Left lung (tissue), 10 donors: Measurements from ENCODE around the gene KRTAP10-1. TPM values are rescaled to one million over a fixed set of nuclear protein-coding genes. Genes with fewer than 3 reads are reported as not detected.
A peak's percentile ranks its signal among the peaks of the same experiment; 100 is the strongest.
"Not testable (repeated sequence)": the region's sequence is repeated elsewhere in the genome, so short reads cannot be mapped to it uniquely, and the experiment has no call there.

Experiments
- ATAC-seq: fragments of 200-7000 bp; cut with Tn5 transposase; one replicate; pipeline ENCODE4 v1.9.1; 2020; ENCODE audit warnings: moderate library complexity
- DNase-seq, 4 donors: peaks; one replicate each; pipeline ENCODE4 v3.0.0-alpha.2; 2013 to 2020
- H3K27ac ChIP-seq, 2 donors: fragments of 200-600 bp; sonication (generic) in 1 of 2; one replicate each; pipeline versions ENCODE4 v1.5.0 to v1.8.0; 2020 to 2021
- H3K27me3 ChIP-seq, 2 donors: fragments of 200-600 bp; sonication (generic) in 1 of 2; one replicate each; pipeline versions ENCODE4 v1.5.0 to v1.8.0; 2020 to 2021
- H3K36me3 ChIP-seq, 2 donors: fragments of 200-600 bp; sonication (generic) in 1 of 2; one replicate each; pipeline versions ENCODE4 v1.5.0 to v1.8.0; 2020 to 2021
- H3K4me1 ChIP-seq, 2 donors: fragments of 200-600 bp; one replicate each; pipeline ENCODE4 v1.8.0; 2021
- H3K4me3 ChIP-seq, 2 donors: fragments of 200-600 bp; sonication (generic) in 1 of 2; one replicate each; pipeline versions ENCODE4 v1.5.0 to v1.8.0; 2020 to 2021; ENCODE audit warnings: mild to moderate bottlenecking in 1 of 2
- H3K9me3 ChIP-seq, 2 donors: fragments of 200-600 bp; sonication (generic) in 1 of 2; one replicate each; pipeline versions ENCODE4 v1.5.0 to v1.8.0; 2020 to 2021
- intact Hi-C, 2 donors: fragments of 100-400 bp; cut with DNase I; formaldehyde crosslinking; loops; one replicate each; pipeline versions ENCODE4 v1.11.2 to v1.14.2; 2022
- polyA plus RNA-seq, 6 donors: library from polyadenylated mRNA; unstranded; fragments of 120-200 nt; gene quantifications; one replicate each; pipeline ENCODE4 v1.2.1, GENCODE V29; 2013; ENCODE audit not compliant: insufficient read length in 6 of 6
- total RNA-seq, 2 donors: library from RNA; stranded (reverse); fragmentation: NEBNext Ultra II Directional; extraction: Animal tissue kit (Norgen Biotek cat#: 25700); gene quantifications; one replicate each; pipeline ENCODE4 v1.2.1, GENCODE V29; 2021
- TF ChIP-seq, protein P1 (sequence below), 2 donors: fragments of 200-600 bp; sonication (generic) in 1 of 2; IDR thresholded peaks; one replicate each; pipeline versions ENCODE4 v1.5.0 to v1.8.0; 2021; ENCODE audit warnings: antibody characterized with exemption in 2 of 2
- donor health status: DM: no; HTN: yes; CAD: no.
- donor health status: DM: no; HTN: no; CAD: no.

The KRTAP10-1 gene
- total and polyA plus RNA-seq, 8 donors: not detected

DNA sequence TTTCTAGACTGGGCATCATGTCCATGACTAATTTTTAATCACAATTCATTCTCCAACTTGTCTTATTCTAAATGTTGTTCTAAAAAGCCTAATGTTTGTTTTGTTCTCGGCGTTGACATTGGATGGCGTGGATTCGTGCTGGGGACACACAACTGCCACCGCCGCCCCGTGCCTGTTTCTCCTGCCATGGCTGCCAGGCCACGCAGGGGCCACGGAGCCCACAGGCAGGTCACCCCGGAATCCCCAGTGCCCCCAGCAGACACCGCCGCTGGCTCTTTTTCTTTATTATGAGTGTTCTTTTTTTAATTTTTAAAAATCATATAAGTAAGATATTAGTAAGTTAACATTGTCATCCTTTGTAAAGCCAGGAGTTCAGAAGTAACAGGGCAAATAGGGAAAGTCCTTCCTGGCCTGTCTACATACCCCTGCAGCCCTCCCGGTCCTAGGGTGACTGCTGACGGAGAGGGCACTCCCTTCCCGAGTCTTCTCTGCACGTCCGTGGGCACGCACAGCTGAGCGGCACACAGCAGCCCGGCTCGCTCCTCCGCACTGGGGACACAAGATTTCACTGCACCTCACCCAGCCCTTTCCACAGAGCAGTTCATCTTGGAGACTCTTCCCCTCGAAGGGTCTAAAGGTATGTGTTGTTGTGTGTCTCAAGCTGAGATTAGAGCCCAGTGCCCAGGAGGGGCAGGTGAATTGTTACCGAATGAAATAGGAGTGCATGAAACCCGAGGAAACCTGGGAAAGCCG, 32.1 kb downstream of the KRTAP10-1 start:
- TF ChIP-seq, protein P1, sequence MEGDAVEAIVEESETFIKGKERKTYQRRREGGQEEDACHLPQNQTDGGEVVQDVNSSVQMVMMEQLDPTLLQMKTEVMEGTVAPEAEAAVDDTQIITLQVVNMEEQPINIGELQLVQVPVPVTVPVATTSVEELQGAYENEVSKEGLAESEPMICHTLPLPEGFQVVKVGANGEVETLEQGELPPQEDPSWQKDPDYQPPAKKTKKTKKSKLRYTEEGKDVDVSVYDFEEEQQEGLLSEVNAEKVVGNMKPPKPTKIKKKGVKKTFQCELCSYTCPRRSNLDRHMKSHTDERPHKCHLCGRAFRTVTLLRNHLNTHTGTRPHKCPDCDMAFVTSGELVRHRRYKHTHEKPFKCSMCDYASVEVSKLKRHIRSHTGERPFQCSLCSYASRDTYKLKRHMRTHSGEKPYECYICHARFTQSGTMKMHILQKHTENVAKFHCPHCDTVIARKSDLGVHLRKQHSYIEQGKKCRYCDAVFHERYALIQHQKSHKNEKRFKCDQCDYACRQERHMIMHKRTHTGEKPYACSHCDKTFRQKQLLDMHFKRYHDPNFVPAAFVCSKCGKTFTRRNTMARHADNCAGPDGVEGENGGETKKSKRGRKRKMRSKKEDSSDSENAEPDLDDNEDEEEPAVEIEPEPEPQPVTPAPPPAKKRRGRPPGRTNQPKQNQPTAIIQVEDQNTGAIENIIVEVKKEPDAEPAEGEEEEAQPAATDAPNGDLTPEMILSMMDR (IDR thresholded peaks at IDR 0.05): no peak
- Histone ChIP-seq H3K36me3 (no peaks in the 10 kb centered on the region), H3K9me3 (no peaks in the 10 kb centered on the region), H3K27ac (no peak overlapping the region), H3K27me3 (peaks cover 0 to 61% of the 10 kb centered on the region in 2 donors), H3K4me1 (peaks cover 0 to 8% of the 10 kb centered on the region in 2 donors), H3K4me3 (no peak overlapping the region)
- DNase-seq: peak in 1 of 4 donors; percentile 65
- no peak for ATAC-seq
- intact Hi-C loops: no loop called here

DNA sequence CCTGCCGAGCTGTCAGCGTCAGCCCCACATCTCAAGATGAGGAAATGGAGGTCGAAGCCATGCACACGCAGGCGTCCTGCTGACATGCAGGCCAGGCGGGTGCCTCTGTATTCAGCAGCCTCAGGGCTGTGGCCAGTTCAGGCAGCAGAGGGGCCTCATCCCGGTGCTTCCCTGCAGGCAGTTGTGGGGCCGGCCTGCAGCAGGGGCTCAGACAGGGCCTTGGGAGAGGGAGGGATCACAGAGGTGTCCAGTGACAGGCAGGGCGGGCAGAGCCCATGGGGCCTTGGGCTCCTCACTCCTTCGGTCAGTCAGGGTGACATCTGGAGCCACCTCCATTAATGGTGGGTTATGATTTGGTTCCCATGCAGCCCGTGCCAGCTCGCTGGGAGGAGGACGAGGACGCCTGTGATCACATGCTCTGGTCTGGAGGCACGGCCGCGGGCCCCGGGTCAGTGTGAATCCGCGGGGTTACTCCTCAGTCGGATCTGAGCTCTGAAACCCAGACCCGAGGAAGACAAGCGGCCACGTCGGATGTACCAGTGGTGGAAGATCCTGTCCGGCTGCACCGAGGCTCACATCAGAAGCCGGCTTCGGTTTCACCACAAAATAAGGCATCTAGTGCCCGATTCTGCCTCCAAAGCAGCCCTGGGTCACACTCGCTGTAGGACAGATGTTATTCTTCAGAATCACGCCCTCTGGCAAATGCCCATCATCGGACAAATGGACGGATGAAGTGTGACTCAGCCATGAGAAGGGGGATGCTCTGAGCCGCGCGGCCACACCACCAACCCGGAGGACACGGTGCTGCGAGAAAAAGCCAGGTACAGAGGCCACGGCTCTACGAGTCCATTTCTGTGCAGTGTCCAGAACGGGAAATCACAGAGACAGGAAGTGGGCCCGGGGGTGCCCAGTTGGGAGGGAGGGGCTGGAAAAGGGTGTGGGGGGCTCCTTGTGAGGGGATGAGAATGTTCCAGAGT, 33.4 kb downstream of the KRTAP10-1 start:
- no peak overlapping the region for H3K4me3 ChIP-seq
- no peaks in the 10 kb centered on the region for H3K9me3 ChIP-seq
- H3K27me3 ChIP-seq: peaks cover 0 to 60% of the 10 kb centered on the region in 2 donors
- DNase-seq: peak in 1 of 4 donors; percentile 73
- TF ChIP-seq, protein P1 (IDR thresholded peaks at IDR 0.05): no peak
- intact Hi-C loops: no loop called here
- H3K27ac ChIP-seq: no peak overlapping the region
- H3K36me3 ChIP-seq: no peaks in the 10 kb centered on the region
- peaks cover 0 to 8% of the 10 kb centered on the region in 2 donors for H3K4me1 ChIP-seq
- ATAC-seq: no peak

DNA sequence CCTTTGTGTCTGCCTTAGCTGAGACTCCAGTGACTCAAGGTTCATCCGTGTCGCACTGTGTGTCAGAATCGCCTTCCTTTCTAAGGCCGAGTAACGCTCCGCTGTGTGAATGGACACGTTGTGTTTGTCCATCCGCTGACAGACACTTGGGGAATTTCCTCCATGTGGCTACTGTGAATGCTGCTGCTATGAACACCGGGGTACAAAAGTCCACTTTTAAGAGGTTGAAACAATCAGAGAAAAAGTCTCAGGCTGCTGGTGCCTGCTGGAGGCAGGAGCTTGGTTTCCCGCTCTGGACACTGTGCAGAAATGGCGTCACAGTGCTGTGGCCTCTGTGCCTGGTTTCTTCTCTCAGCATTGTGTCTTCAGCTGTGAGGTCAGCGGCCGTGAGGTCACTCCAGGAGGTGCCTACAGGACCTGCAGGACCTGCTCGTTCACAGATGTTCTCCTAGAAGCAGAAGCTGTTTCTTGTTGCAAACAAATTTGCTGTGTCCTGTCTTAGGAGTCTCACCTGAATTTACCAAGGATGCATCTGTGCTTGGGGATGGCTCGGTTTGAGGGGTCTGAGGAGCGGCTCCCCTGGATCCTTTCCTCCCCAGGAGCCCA, 34.2 kb downstream of the KRTAP10-1 start:
- peaks cover 0 to 54% of the 10 kb centered on the region in 2 donors for H3K27me3 ChIP-seq

DNA sequence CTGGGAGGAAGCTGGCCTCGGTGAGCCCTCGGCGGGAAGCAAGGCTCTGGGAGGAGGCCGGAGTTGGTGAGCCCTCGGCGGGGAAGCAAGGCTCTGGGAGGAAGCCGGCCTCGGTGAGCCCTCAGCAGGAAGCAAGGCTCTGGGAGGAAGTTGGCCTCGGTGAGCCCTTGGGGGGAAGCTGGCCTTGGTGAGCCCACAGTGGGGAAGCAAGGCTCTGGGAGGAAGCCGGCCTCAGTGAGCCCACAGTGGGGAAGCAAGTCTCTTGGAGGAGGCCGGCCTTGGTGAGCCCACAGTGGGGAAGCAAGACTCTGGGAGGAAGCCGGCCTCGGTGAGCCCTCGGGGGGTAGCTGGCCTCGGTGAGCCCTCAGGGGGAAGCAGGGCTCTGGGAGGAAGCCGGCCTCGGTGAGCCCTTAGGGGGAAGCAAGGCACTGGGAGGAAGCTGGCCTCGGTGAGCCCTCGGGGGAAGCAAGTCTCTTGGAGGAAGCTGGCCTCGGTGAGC, 36.0 kb downstream of the KRTAP10-1 start:
- no peaks in the 10 kb centered on the region for H3K4me1 ChIP-seq
- intact Hi-C loops: no loop called here
- DNase-seq (peak in 2 of 4 donors; percentile 36 to 77), ATAC-seq (no peak)
- H3K27ac ChIP-seq: no peak overlapping the region
- H3K4me3 ChIP-seq: no peak overlapping the region
- peaks cover 0 to 52% of the 10 kb centered on the region in 2 donors for H3K27me3 ChIP-seq
- no peaks in the 10 kb centered on the region for H3K9me3 ChIP-seq
- H3K36me3 ChIP-seq: no peaks in the 10 kb centered on the region
- TF ChIP-seq, protein P1 (IDR thresholded peaks at IDR 0.05): no peak

More for the DNA sequence above, 34.2 kb downstream of the KRTAP10-1 start:
- no peak overlapping the region for H3K4me3 ChIP-seq
- H3K27ac ChIP-seq: no peak overlapping the region
- no peaks in the 10 kb centered on the region for H3K9me3 ChIP-seq
- peaks cover 0 to 5% of the 10 kb centered on the region in 2 donors for H3K4me1 ChIP-seq
- no peak for DNase-seq
- TF ChIP-seq, protein P1 (IDR thresholded peaks at IDR 0.05): no peak
- no peak for ATAC-seq
- no peaks in the 10 kb centered on the region for H3K36me3 ChIP-seq
- intact Hi-C loops: no loop called here

DNA sequence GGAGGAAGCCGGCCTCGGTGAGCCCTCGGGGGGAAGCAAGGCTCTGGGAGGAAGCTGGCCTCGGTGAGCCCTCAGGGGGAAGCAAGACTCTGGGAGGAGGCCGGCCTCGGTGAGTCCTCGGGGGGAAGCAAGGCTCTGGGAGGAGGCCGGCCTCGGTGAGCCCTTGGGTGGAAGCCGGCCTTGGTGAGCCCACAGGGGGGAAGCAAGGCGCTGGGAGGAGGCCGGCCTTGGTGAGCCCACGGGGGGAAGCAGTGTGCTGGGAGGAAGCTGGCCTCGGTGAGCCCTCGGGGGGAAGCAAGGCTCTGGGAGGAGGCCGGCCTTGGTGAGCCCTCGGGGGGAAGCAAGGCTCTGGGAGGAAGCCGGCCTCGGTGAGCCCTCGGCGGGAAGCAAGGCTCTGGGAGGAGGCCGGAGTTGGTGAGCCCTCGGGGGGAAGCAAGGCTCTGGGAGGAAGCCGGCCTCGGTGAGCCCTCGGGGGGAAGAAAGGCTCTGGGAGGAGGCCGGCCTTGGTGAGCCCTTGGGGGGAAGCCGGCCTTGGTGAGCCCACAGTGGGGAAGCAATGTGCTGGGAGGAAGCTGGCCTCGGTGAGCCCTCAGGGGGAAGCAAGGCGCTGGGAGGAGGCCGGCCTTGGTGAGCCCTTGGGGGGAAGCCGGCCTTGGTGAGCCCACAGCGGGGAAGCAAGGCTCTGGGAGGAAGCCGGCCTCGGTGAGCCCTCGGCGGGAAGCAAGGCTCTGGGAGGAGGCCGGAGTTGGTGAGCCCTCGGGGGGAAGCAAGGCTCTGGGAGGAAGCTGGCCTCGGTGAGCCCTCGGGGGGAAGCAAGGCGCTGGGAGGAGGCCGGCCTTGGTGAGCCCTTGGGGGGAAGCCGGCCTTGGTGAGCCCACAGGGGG, 36.7 kb downstream of the KRTAP10-1 start:
- ATAC-seq, H3K9me3 ChIP-seq, H3K27ac ChIP-seq, intact Hi-C loops, H3K36me3 ChIP-seq, H3K4me3 ChIP-seq, H3K4me1 ChIP-seq: not testable (repeated sequence)
- H3K27me3 ChIP-seq: peaks cover 0 to 52% of the 10 kb centered on the region in 2 donors
- peak in 1 of 4 donors; percentile 39 for DNase-seq
